Muscle layer of duodenum (tissue), 2 donors: ENCODE results near the gene MPND.

ENCODE experiments used
- H3K27ac ChIP-seq: one replicate; pipeline ENCODE4 v1.7.0; 2013; ENCODE audit warnings: mild to moderate bottlenecking, low read length
- H3K27me3 ChIP-seq: one replicate; pipeline ENCODE4 v1.7.0; 2013; ENCODE audit warnings: low read depth, mild to moderate bottlenecking, control low read depth, low read length
- H3K36me3 ChIP-seq, 2 donors: one replicate each; pipeline ENCODE4 v1.7.0; 2013; ENCODE audit warnings: low read length in 2 of 2, control low read depth in 1 of 2, mild to moderate bottlenecking in 1 of 2; ENCODE audit not compliant: insufficient read depth in 2 of 2, control insufficient read depth in 1 of 2
- H3K4me1 ChIP-seq, 2 donors: one replicate each; pipeline ENCODE4 v1.7.0; 2013; ENCODE audit warnings: low read length in 2 of 2, mild to moderate bottlenecking in 2 of 2, control low read depth in 1 of 2, moderate library complexity in 1 of 2; ENCODE audit not compliant: insufficient read depth in 2 of 2, control insufficient read depth in 1 of 2
- H3K4me3 ChIP-seq, 2 donors: one replicate each; pipeline ENCODE4 v1.7.0; 2013; ENCODE audit warnings: low read length in 2 of 2, low read depth in 1 of 2, mild to moderate bottlenecking in 1 of 2
- H3K9me3 ChIP-seq, 2 donors: one replicate each; pipeline ENCODE4 v1.7.0; 2013; ENCODE audit warnings: low read length in 2 of 2, control low read depth in 1 of 2, mild to moderate bottlenecking in 1 of 2; ENCODE audit not compliant: control insufficient read depth in 1 of 2
- donor health status: healthy.

MPND gene

GRCh38 chr19:4362831-4363545 is 19.6 kb downstream of the MPND start:
- Histone ChIP-seq H3K9me3 (no peaks in the 10 kb centered on the region), H3K27me3 (no peaks in the 10 kb centered on the region), H3K36me3 (peaks cover 32 to 79% of the 10 kb centered on the region in 2 donors), H3K4me1 (peaks cover 0 to 22% of the 10 kb centered on the region in 2 donors), H3K27ac (no peak overlapping the region), H3K4me3 (no peak overlapping the region)

- no peak overlapping the region for H3K4me3 ChIP-seq
- no peaks in the 10 kb centered on the region for H3K9me3 ChIP-seq
- peaks cover 32 to 78% of the 10 kb centered on the region in 2 donors for H3K36me3 ChIP-seq
- H3K4me1 ChIP-seq: peaks cover 0 to 30% of the 10 kb centered on the region in 2 donors
- H3K27ac ChIP-seq: no peak overlapping the region
- no peaks in the 10 kb centered on the region for H3K27me3 ChIP-seq
Measured at GRCh38 chr19:4363571-4364304, 20.4 kb downstream of the MPND start.

- H3K9me3 ChIP-seq: no peaks in the 10 kb centered on the region
- peaks cover 26 to 64% of the 10 kb centered on the region in 2 donors for H3K36me3 ChIP-seq
- H3K27ac ChIP-seq: no peak overlapping the region
- no peaks in the 10 kb centered on the region for H3K27me3 ChIP-seq
- peaks cover 4 to 38% of the 10 kb centered on the region in 2 donors for H3K4me1 ChIP-seq
- H3K4me3 ChIP-seq: no peak overlapping the region
Measured at GRCh38 chr19:4365341-4365740, 22.0 kb downstream of the MPND start.

- no peaks in the 10 kb centered on the region for H3K9me3 ChIP-seq
- H3K4me1 ChIP-seq: peaks cover 4 to 37% of the 10 kb centered on the region in 2 donors
- H3K36me3 ChIP-seq: peaks cover 25 to 58% of the 10 kb centered on the region in 2 donors
- H3K27me3 ChIP-seq: no peaks in the 10 kb centered on the region
- no peak overlapping the region for H3K27ac ChIP-seq
- no peak overlapping the region for H3K4me3 ChIP-seq
Measured at GRCh38 chr19:4365791-4366665, 22.7 kb downstream of the MPND start.

GRCh38 chr19:4366666-4367335 is 23.4 kb downstream of the MPND start:
- H3K4me1 ChIP-seq: peaks cover 4 to 40% of the 10 kb centered on the region in 2 donors
- no peaks in the 10 kb centered on the region for H3K27me3 ChIP-seq
- H3K27ac ChIP-seq: no peak overlapping the region
- H3K36me3 ChIP-seq: peaks cover 25 to 53% of the 10 kb centered on the region in 2 donors
- H3K4me3 ChIP-seq: no peak overlapping the region
- no peaks in the 10 kb centered on the region for H3K9me3 ChIP-seq

- Histone ChIP-seq H3K27ac (no peak overlapping the region), H3K4me3 (no peak overlapping the region), H3K27me3 (no peaks in the 10 kb centered on the region), H3K36me3 (peaks cover 19 to 48% of the 10 kb centered on the region in 2 donors), H3K9me3 (no peaks in the 10 kb centered on the region), H3K4me1 (peaks cover 6 to 40% of the 10 kb centered on the region in 2 donors)
Measured at GRCh38 chr19:4367336-4367723, 24.0 kb downstream of the MPND start.

GRCh38 chr19:4367781-4368127 is 24.4 kb downstream of the MPND start:
- Histone ChIP-seq H3K4me1 (peaks cover 6 to 44% of the 10 kb centered on the region in 2 donors), H3K9me3 (no peaks in the 10 kb centered on the region), H3K4me3 (no peak overlapping the region), H3K36me3 (peaks cover 15 to 43% of the 10 kb centered on the region in 2 donors), H3K27me3 (no peaks in the 10 kb centered on the region), H3K27ac (no peak overlapping the region)

GRCh38 chr19:4368128-4368820 is 24.9 kb downstream of the MPND start:
- Histone ChIP-seq H3K36me3 (peaks cover 10 to 38% of the 10 kb centered on the region in 2 donors), H3K4me3 (no peak overlapping the region), H3K27me3 (no peaks in the 10 kb centered on the region), H3K4me1 (peaks cover 9 to 50% of the 10 kb centered on the region in 2 donors), H3K9me3 (no peaks in the 10 kb centered on the region), H3K27ac (no peak overlapping the region)

GRCh38 chr19:4369109-4369887 is 25.9 kb downstream of the MPND start:
- H3K27me3 ChIP-seq: no peaks in the 10 kb centered on the region
- no peaks in the 10 kb centered on the region for H3K9me3 ChIP-seq
- H3K27ac ChIP-seq: peak overlapping the region; percentile 5
- H3K4me1 ChIP-seq: peaks cover 13 to 57% of the 10 kb centered on the region in 2 donors
- H3K36me3 ChIP-seq: peaks cover 5 to 32% of the 10 kb centered on the region in 2 donors
- peak overlapping the region; percentile 0 to 23 for H3K4me3 ChIP-seq

- Histone ChIP-seq H3K4me3 (peak overlapping the region; percentile 0 to 23), H3K4me1 (peaks cover 14 to 63% of the 10 kb centered on the region in 2 donors)
Measured at GRCh38 chr19:4369888-4370260, 26.5 kb downstream of the MPND start.

More at GRCh38 chr19:4369888-4370260, 26.5 kb downstream of the MPND start:
- no peaks in the 10 kb centered on the region for H3K27me3 ChIP-seq
- H3K36me3 ChIP-seq: peaks cover 5 to 28% of the 10 kb centered on the region in 2 donors
- H3K9me3 ChIP-seq: no peaks in the 10 kb centered on the region
- H3K27ac ChIP-seq: peak overlapping the region; percentile 5
